AG10803 (cell line): Measurements from ENCODE around the gene SEC24D.

Source experiments
- DNase-seq: peaks from one replicate; pipeline ENCODE4 v3.0.0; 2010; ENCODE audit warnings: low read depth
- H3K4me3 ChIP-seq: 2 replicates; pipeline ENCODE4 v1.5.1; 2011; ENCODE audit warnings: mild to moderate bottlenecking, low read length, control low read depth
- TF ChIP-seq, protein P1 (sequence below): conservative IDR thresholded peaks from 2 replicates; pipeline ENCODE4 v1.5.1; 2011; ENCODE audit warnings: mild to moderate bottlenecking, low read length, control low read depth, inconsistent platforms

Gene SEC24D

DNA sequence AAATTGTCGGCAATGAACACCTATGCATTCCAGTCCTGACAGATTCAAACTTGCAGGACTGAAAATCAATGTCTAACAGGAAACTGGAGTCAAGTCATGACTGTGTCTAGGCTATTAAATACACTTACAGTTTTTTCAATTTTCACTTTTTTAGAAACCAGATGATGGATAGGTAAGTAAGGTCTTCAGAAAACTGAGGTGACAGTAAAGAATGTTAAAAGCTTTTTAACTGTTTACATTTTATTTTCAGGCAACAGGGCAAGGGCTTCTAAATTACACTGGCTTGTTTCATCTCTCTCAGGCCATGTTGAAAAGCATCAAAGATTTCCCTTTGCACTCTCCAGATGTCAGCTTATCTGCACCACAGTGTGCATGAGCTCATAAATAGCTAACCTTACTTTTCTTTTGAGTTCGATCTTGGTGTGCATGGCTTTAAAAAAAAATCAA is 65.2 kb downstream of the SEC24D start:
- no peak overlapping the region for H3K4me3 ChIP-seq
- no peak for DNase-seq
- TF ChIP-seq, protein P1, sequence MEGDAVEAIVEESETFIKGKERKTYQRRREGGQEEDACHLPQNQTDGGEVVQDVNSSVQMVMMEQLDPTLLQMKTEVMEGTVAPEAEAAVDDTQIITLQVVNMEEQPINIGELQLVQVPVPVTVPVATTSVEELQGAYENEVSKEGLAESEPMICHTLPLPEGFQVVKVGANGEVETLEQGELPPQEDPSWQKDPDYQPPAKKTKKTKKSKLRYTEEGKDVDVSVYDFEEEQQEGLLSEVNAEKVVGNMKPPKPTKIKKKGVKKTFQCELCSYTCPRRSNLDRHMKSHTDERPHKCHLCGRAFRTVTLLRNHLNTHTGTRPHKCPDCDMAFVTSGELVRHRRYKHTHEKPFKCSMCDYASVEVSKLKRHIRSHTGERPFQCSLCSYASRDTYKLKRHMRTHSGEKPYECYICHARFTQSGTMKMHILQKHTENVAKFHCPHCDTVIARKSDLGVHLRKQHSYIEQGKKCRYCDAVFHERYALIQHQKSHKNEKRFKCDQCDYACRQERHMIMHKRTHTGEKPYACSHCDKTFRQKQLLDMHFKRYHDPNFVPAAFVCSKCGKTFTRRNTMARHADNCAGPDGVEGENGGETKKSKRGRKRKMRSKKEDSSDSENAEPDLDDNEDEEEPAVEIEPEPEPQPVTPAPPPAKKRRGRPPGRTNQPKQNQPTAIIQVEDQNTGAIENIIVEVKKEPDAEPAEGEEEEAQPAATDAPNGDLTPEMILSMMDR, result no peak

DNA sequence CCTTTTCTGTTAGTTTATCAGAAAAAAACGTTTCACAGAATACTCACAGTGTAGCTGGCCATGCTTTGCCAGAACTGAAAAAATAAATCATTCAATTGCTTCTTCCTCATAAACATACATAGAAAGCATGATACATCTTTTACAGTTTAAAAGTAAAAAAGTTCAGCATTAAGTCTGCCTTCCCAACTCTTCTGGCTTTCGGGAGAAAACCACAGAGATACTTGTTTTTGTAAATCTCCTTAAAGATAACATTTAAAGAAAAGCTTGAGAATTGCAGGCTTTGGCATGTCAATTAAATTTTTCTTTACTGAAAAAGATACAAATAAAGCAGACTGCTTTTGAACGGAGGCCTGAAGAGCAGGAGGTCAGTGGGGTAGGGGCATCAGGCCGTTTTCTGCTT is 66.8 kb downstream of the SEC24D start:
- H3K4me3 ChIP-seq, result no peak overlapping the region
- TF ChIP-seq, protein P1, result no peak
- no peak for DNase-seq

DNA sequence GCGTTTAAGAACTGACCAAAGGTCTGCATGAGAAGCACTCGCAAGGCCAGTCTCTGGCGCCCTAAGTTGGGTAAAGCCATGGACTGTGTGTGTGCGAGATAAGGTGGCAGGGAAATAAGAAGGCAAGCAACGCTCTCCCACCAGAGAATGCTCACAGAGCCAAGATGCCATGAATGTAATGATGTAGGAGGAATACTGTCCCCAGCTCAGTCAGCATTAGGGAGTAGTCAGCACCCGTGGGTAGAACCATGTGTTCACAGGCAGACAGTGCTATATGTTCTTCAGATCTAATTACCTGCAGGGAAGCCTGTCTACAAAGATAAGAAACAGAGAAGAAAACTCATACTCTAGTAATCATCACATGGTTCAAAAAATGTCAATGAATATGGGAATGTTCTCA is 68.8 kb downstream of the SEC24D start:
- TF ChIP-seq, protein P1, result no peak
- no peak for DNase-seq
- no peak overlapping the region for H3K4me3 ChIP-seq

DNA sequence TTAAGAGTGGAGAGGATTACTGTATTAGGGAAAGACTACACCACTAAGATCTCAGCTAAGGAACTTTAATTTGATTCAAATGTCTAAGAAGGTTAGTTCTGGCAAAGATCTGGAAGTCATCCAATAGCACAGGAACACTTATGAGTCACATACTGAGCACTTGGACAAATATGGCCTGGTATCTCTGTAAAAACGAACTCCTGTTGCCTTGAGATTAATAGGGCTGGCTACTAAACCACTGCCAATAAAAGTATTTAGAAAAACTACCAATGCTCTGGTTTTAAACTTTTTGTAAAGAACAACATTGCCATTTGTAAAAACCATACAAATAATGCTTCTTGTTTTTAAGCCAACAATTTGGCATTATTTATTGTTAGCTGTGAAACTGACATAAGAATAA is 70.5 kb downstream of the SEC24D start:
- peak; percentile 99 for DNase-seq
- no peak overlapping the region for H3K4me3 ChIP-seq
- TF ChIP-seq, protein P1, result no peak

DNA sequence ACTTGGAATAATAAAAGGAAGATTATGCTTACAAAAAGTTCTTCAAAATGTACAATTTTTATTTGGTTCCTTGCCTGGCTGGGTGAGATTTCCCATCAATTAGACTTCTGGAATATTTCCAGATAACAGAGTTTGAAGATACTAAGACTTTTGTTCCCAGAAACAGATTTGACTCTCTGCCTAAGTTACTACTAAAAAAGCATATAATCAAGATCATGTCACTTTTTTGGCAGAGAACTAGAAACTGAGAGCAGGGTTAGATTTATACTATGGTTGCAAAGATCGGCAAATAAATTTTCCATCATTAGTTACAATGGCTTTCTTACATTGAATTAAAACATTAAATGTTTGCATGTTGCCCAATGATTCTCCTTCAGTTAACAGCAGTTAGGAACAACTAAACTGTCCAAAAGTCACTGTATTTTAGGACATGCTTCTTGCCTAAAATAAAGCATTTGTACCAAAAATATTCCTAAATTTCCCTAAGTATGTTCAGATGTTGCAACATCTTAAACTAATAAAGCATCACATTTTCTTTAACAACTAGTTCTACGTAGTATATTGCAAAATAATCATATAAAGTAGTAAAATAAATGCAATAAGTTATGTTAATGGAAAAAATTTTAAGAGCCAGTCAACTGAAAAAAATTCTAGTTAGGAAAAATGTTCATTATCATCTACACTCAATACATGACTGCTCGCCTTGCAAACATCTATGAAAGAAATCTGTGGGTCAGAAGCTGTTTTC is 73.0 kb downstream of the SEC24D start:
- TF ChIP-seq, protein P1, result no peak
- DNase-seq, result peak; percentile 76
- H3K4me3 ChIP-seq, result no peak overlapping the region

DNA sequence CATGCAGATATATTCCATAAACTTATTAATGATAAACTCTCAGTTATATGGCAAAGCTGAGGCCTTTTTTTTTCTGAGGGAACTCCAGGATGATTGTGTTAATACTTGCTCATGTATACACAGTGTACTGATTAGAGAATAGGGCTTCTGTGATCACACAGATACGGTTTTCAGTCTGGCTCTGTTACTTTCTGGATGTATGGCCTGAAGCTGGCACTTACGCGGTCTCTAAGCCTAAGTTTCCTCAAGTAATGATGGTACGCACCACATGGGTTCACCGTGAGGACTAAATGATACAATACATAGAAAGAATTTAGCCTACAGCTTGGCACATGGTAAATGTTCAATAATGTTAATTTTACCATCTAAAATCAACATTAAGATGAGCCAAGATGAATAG is 73.8 kb downstream of the SEC24D start:
- no peak overlapping the region for H3K4me3 ChIP-seq
- TF ChIP-seq, protein P1, result no peak
- no peak for DNase-seq

DNA sequence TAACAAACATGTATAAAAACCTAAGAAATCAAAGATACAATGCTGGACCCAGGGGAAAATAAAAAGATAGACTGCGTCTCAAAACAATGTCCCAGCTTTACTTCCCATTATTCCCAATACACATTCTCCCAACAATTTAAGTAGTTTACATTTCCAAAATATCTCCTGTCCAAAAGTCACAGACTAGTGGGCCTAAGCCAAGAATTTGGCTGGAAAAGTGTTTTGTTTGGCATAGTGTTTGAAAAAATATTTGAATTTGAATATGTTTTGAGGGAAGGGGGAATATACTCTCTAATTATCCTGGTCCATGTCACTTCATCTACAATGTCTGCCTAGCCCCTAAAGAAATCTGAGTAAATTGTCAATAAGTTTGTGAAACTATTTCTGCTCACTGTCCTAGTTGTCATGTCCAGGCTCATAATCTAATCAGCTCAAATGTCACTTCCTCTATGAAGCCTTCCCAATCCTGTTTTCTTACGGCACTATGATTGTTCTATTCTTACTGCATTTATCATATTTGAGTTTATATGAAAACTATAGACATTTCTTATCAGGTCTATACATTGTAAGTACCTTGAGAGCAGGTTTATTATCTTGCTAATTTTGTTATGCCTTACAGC is 74.4 kb downstream of the SEC24D start:
- TF ChIP-seq, protein P1, result no peak
- H3K4me3 ChIP-seq, result no peak overlapping the region
- no peak for DNase-seq
